Spleen (tissue), 11 donors: ENCODE measurements around the gene RELL1. TPM values are rescaled to one million over a fixed set of nuclear protein-coding genes. Genes with fewer than 3 reads are reported as not detected.

ENCODE experiments used
- DNase-seq: peaks from one replicate; pipeline ENCODE4 v3.0.0-alpha.2; 2020
- H3K27ac ChIP-seq, 8 donors: fragments of 200-600 bp; sonication (generic) in 7 of 8; 1 replicate in 4 of 8; 2 replicates in 4 of 8; pipeline versions ENCODE4 v1.5.0 to v1.8.0; 2016 to 2021; ENCODE audit warnings: inconsistent platforms in 4 of 8, mild to moderate bottlenecking in 4 of 8, moderate library complexity in 1 of 8
- H3K27me3 ChIP-seq, 7 donors: fragments of 200-600 bp; sonication (generic) in 6 of 7; replicated peaks in 1 of 7; 1 replicate in 4 of 7; 2 replicates in 3 of 7; pipeline versions ENCODE4 v1.5.0 to v1.8.0; 2016 to 2021; ENCODE audit warnings: inconsistent platforms in 3 of 7, mild to moderate bottlenecking in 1 of 7
- H3K36me3 ChIP-seq, 6 donors: fragments of 200-600 bp; sonication (generic) in 5 of 6; 1 replicate in 4 of 6; 2 replicates in 2 of 6; pipeline versions ENCODE4 v1.5.0 to v1.8.0; 2016 to 2021; ENCODE audit warnings: inconsistent platforms in 2 of 6
- H3K4me1 ChIP-seq, 6 donors: fragments of 200-600 bp; sonication (generic) in 5 of 6; 1 replicate in 3 of 6; 2 replicates in 3 of 6; pipeline versions ENCODE4 v1.5.0 to v1.8.0; 2016 to 2021; ENCODE audit warnings: inconsistent platforms in 3 of 6
- H3K4me3 ChIP-seq, 8 donors: fragments of 200-600 bp; sonication (generic) in 7 of 8; 1 replicate in 4 of 8; 2 replicates in 4 of 8; pipeline versions ENCODE4 v1.5.0 to v1.8.0; 2016 to 2021; ENCODE audit warnings: inconsistent platforms in 4 of 8, mild to moderate bottlenecking in 4 of 8, moderate library complexity in 2 of 8
- H3K9me3 ChIP-seq, 8 donors: fragments of 200-600 bp; sonication (generic) in 7 of 8; 1 replicate in 4 of 8; 2 replicates in 4 of 8; pipeline versions ENCODE4 v1.5.0 to v1.8.0; 2016 to 2021; ENCODE audit warnings: inconsistent platforms in 4 of 8
- CTCF ChIP-seq, 11 experiments: fragments of 200-600 bp in 7 of 11; fragments of 450-650 bp in 4 of 11; sonication (generic) in 4 of 11; IDR thresholded peaks in 8 of 11; conservative IDR thresholded peaks in 3 of 11; 1 replicate in 7 of 11; 2 replicates in 4 of 11; pipeline versions ENCODE4 v1.4.0 to v1.8.0; 2016 to 2021; ENCODE audit warnings: antibody characterized with exemption in 11 of 11, inconsistent platforms in 4 of 11, mild to moderate bottlenecking in 1 of 11
- POLR2A ChIP-seq, 3 donors: fragments of 450-650 bp; IDR thresholded peaks; one replicate each; pipeline ENCODE4 v1.5.1; 2017; ENCODE audit warnings: antibody characterized with exemption in 3 of 3, mild to moderate bottlenecking in 1 of 3
- POLR2AphosphoS5 ChIP-seq, 3 donors: sonication (generic); formaldehyde crosslinking; IDR thresholded peaks; one replicate each; pipeline ENCODE4 v1.5.1; 2017; ENCODE audit warnings: antibody characterized with exemption in 3 of 3
- WGBS, 5 donors: extraction: QIAGEN DNeasy Blood & Tissue Kit in 3 of 5; methylation state at CpG; one replicate each; pipeline versions ENCODE4 v1.1.5 to v1.1.7; 2013 to 2018; 5-methylcytosine and 5-hydroxymethylcytosine counted together
- intact Hi-C: fragments of 100-400 bp; cut with DNase I; formaldehyde crosslinking; loops from one replicate; pipeline ENCODE4 v1.15.0; 2023; ENCODE audit warnings: low total_unique reads
- polyA plus RNA-seq, 3 donors: library from polyadenylated mRNA; stranded (reverse); fragments of 200-250 nt; gene quantifications; one replicate each; pipeline ENCODE4 v1.2.1, GENCODE V29; 2013
- total RNA-seq, 7 donors: library from RNA; depleted of rRNA in 3 of 7; stranded (reverse); fragments of >200 nt in 3 of 7; fragmentation: NEBNext Ultra II Directional in 4 of 7; extraction: Animal tissue kit (Norgen Biotek cat#: 25700) in 4 of 7; gene quantifications; one replicate each; pipeline versions ENCODE4 v1.1.0 to v1.2.1, GENCODE V29; 2016 to 2021
- donor health status: healthy with polysubstance abuse.
- donor health status: DM: no; HTN: no; CAD: no; lungs with moderate emphysema.
- donor health status: DM: no; HTN: no; CAD: no.
- donor health status: Bipolar disorder and iron deficiency.
- donor health status: healthy.
- donor health status: DM: no; HTN: no; CAD: no.
- donor health status: DM: yes; HTN: yes; CAD: no.

The RELL1 gene
- total and polyA plus RNA-seq, 10 donors: 0.59 to 70.4 (median 42.6) TPM

- TF ChIP-seq CTCF (IDR thresholded peaks at IDR 0.05 in 8 of 11, conservative IDR thresholded peaks at IDR 0.05 in 3 of 11) (no peak), POLR2AphosphoS5 (IDR thresholded peaks at IDR 0.05) (no peak), POLR2A (IDR thresholded peaks at IDR 0.05) (no peak)
- no peak for DNase-seq
- H3K36me3 ChIP-seq: no peaks in the 10 kb centered on the region
- H3K9me3 ChIP-seq: no peaks in the 10 kb centered on the region
- peaks cover 37 to 88% (median 59%) of the 10 kb centered on the region in 6 donors for H3K4me1 ChIP-seq
- no peaks in the 10 kb centered on the region for H3K27me3 ChIP-seq
- H3K27ac ChIP-seq: no peak overlapping the region
- no peak overlapping the region for H3K4me3 ChIP-seq
- WGBS, 5 donors: 93 to 97% (median 95%) methylated on average over 2 of the region's 2 CpGs
- intact Hi-C loops: no loop called here
Measured at GRCh38 chr4:37679301-37679700, 6.9 kb downstream of the RELL1 start.

GRCh38 chr4:37678624-37679023 is 7.6 kb downstream of the RELL1 start:
- Histone ChIP-seq H3K36me3 (no peaks in the 10 kb centered on the region), H3K27ac (no peak overlapping the region), H3K4me3 (no peak overlapping the region), H3K27me3 (no peaks in the 10 kb centered on the region), H3K4me1 (peaks cover 32 to 88% (median 56%) of the 10 kb centered on the region in 6 donors), H3K9me3 (no peaks in the 10 kb centered on the region)
- intact Hi-C loops: no loop called here
- TF ChIP-seq CTCF (IDR thresholded peaks at IDR 0.05 in 8 of 11, conservative IDR thresholded peaks at IDR 0.05 in 3 of 11) (no peak), POLR2A (IDR thresholded peaks at IDR 0.05) (no peak), POLR2AphosphoS5 (IDR thresholded peaks at IDR 0.05) (no peak)
- no peak for DNase-seq
- 90 to 98% (median 96%) methylated on average over 3 of the region's 3 CpGs for WGBS, 5 donors

- 18 to 47% (median 42%) methylated on average over 1 of the region's 1 CpG for WGBS, 5 donors
- intact Hi-C loops: no loop called here
- H3K4me1 ChIP-seq: peaks cover 18 to 74% (median 46%) of the 10 kb centered on the region in 6 donors
- no peaks in the 10 kb centered on the region for H3K36me3 ChIP-seq
- peak overlapping the region in 2 of 8 donors; percentile 26 to 34 for H3K27ac ChIP-seq
- H3K27me3 ChIP-seq: no peaks in the 10 kb centered on the region
- no peak for TF ChIP-seq CTCF (IDR thresholded peaks at IDR 0.05 in 8 of 11, conservative IDR thresholded peaks at IDR 0.05 in 3 of 11)
- TF ChIP-seq POLR2AphosphoS5 (IDR thresholded peaks at IDR 0.05): no peak
- TF ChIP-seq POLR2A (IDR thresholded peaks at IDR 0.05): no peak
- H3K9me3 ChIP-seq: no peaks in the 10 kb centered on the region
- no peak for DNase-seq
- H3K4me3 ChIP-seq: peak overlapping the region in 1 of 8 donors; percentile 2
Measured at GRCh38 chr4:37675587-37676290, 10.4 kb downstream of the RELL1 start.

GRCh38 chr4:37674439-37674838 is 11.7 kb downstream of the RELL1 start:
- 38 to 55% (median 48%) methylated on average over 5 of the region's 5 CpGs for WGBS, 5 donors
- DNase-seq: no peak

More at GRCh38 chr4:37674439-37674838, 11.7 kb downstream of the RELL1 start:
- intact Hi-C loops: no loop called here
- Histone ChIP-seq H3K9me3 (no peaks in the 10 kb centered on the region), H3K4me3 (no peak overlapping the region), H3K27ac (peak overlapping the region in 4 of 8 donors; percentile 6 to 59 (median 26)), H3K4me1 (peaks cover 18 to 73% (median 49%) of the 10 kb centered on the region in 6 donors), H3K36me3 (no peaks in the 10 kb centered on the region), H3K27me3 (no peaks in the 10 kb centered on the region)
- TF ChIP-seq POLR2A (IDR thresholded peaks at IDR 0.05): no peak
- no peak for TF ChIP-seq POLR2AphosphoS5 (IDR thresholded peaks at IDR 0.05)
- TF ChIP-seq CTCF (IDR thresholded peaks at IDR 0.05 in 8 of 11, conservative IDR thresholded peaks at IDR 0.05 in 3 of 11): no peak
